ENCODE measurements around the gene ANKRD40.

- TF ChIP-seq MYBL2 (IDR thresholded peaks at IDR 0.05; ENCODE audit: low read depth) (no peak), MYBL2 (CRISPR knock-in tag; IDR thresholded peaks at IDR 0.05; ENCODE audit: borderline replicate concordance) (no peak), ZSCAN29 (IDR thresholded peaks at IDR 0.05) (no peak), PML (IDR thresholded peaks at IDR 0.05; ENCODE audit: low read length) (no peak)
- TF ChIP-seq, protein P1, sequence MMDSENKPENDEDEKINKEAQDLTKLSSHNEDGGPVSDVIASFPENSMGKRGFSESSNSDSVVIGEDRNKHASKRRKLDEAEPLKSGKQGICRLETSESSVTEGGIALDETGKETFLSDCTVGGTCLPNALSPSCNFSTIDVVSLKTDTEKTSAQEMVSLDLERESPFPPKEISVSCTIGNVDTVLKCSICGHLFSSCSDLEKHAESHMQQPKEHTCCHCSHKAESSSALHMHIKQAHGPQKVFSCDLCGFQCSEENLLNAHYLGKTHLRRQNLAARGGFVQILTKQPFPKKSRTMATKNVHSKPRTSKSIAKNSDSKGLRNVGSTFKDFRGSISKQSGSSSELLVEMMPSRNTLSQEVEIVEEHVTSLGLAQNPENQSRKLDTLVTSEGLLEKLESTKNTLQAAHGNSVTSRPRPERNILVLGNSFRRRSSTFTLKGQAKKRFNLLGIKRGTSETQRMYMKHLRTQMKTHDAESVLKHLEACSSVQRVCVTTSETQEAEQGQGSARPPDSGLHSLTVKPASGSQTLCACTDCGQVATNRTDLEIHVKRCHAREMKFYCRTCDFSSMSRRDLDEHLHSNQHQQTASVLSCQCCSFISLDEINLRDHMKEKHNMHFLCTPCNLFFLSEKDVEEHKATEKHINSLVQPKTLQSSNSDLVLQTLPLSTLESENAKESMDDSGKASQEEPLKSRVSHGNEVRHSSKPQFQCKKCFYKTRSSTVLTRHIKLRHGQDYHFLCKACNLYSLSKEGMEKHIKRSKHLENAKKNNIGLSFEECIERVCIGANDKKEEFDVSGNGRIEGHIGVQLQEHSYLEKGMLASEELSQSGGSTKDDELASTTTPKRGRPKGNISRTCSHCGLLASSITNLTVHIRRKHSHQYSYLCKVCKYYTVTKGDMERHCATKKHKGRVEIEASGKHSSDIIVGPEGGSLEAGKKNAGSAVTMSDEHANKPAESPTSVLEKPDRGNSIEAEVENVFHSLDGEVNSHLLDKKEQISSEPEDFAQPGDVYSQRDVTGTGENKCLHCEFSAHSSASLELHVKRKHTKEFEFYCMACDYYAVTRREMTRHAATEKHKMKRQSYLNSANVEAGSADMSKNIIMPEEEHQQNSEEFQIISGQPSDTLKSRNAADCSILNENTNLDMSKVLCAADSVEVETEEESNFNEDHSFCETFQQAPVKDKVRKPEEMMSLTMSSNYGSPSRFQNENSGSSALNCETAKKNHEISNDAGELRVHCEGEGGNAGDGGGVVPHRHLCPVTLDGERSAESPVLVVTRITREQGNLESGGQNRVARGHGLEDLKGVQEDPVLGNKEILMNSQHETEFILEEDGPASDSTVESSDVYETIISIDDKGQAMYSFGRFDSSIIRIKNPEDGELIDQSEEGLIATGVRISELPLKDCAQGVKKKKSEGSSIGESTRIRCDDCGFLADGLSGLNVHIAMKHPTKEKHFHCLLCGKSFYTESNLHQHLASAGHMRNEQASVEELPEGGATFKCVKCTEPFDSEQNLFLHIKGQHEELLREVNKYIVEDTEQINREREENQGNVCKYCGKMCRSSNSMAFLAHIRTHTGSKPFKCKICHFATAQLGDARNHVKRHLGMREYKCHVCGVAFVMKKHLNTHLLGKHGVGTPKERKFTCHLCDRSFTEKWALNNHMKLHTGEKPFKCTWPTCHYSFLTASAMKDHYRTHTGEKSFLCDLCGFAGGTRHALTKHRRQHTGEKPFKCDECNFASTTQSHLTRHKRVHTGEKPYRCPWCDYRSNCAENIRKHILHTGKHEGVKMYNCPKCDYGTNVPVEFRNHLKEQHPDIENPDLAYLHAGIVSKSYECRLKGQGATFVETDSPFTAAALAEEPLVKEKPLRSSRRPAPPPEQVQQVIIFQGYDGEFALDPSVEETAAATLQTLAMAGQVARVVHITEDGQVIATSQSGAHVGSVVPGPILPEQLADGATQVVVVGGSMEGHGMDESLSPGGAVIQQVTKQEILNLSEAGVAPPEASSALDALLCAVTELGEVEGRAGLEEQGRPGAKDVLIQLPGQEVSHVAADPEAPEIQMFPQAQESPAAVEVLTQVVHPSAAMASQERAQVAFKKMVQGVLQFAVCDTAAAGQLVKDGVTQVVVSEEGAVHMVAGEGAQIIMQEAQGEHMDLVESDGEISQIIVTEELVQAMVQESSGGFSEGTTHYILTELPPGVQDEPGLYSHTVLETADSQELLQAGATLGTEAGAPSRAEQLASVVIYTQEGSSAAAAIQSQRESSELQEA (IDR thresholded peaks at IDR 0.05; ENCODE audit: low read depth), result no peak
- TF ChIP-seq, protein P2, sequence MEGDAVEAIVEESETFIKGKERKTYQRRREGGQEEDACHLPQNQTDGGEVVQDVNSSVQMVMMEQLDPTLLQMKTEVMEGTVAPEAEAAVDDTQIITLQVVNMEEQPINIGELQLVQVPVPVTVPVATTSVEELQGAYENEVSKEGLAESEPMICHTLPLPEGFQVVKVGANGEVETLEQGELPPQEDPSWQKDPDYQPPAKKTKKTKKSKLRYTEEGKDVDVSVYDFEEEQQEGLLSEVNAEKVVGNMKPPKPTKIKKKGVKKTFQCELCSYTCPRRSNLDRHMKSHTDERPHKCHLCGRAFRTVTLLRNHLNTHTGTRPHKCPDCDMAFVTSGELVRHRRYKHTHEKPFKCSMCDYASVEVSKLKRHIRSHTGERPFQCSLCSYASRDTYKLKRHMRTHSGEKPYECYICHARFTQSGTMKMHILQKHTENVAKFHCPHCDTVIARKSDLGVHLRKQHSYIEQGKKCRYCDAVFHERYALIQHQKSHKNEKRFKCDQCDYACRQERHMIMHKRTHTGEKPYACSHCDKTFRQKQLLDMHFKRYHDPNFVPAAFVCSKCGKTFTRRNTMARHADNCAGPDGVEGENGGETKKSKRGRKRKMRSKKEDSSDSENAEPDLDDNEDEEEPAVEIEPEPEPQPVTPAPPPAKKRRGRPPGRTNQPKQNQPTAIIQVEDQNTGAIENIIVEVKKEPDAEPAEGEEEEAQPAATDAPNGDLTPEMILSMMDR (IDR thresholded peaks at IDR 0.05 in 2 of 3, conservative IDR thresholded peaks at IDR 0.05 in 1 of 3; ENCODE audit: insufficient read depth in 2 of 3, low read depth in 1 of 3, low read length in 3 of 3), result no peak
These were observed 28.6 kb downstream of the ANKRD40 start for GRCh38 chr17:50679008-50679544.
